Embryonic facial prominence (tissue), 1 donor: Measurements from ENCODE around the gene PGAM2.

Source experiments
- DNase-seq: peaks from one replicate; pipeline ENCODE4 v3.0.0-alpha.2; 2016; ENCODE audit errors: extremely low spot score

PGAM2 gene

DNA sequence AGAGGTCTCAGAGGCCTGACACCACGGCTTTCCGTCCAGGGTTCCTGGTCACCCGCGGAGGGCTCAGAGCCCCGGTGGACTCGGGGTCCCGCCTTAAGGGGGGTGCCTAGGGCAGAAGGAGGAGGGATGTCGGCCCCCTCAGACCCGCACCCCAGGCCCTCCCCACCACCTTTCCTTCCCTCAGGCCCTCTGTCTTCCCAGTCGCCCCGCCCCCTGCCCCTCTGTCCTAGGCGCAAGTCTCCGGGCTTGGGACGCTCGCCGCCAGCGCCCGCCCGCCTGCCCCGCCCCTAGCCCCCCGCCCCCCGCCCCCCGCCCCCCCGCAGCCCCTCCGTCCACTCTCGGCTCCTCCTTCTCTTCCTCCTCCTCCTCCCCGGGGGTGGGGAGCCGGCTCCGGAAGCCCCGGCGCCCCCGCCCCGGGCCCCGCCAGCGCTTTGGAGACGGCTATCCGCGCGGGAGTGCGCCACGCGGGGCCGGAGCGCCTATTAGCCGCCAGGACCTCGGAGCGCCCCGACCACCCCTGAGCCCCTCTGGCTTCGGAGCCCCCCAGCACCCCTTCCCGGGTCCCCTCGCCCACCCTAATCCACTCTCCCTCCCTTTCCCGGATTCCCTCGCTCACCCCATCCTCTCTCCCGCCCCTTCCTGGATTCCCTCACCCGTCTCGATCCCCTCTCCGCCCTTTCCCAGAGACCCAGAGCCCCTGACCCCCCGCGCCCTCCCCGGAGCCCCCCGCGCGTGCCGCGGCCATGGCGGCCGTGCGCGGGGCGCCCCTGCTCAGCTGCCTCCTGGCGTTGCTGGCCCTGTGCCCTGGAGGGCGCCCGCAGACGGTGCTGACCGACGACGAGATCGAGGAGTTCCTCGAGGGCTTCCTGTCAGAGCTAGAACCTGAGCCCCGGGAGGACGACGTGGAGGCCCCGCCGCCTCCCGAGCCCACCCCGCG, 38.8 kb upstream of the PGAM2 start, which contains the start of gene AEBP1:
Gene AEBP1 (plus strand): TSS at position 423 of the 937 bp plus-strand sequence. CDS start 321 bp downstream, at position 744.
- DNase-seq, result no peak

DNA sequence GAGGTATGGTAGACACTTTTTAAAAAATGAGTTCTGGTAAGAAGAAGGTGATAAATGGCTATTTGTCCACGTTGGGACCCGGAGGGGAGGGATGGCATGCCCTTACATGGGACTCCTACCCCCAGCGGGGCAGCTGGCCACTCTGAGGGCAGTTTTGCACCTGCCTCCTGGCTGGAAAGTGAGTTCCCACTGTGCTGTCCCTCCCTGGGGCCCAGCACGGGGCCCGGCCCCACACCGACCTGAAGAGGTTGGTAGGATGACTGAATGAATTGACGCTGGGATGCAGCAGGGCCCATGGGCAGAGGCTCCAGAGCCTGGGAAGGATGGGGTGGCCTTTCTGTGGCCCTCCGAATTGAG, 38.2 kb upstream of the PGAM2 start:
- DNase-seq, result no peak

DNA sequence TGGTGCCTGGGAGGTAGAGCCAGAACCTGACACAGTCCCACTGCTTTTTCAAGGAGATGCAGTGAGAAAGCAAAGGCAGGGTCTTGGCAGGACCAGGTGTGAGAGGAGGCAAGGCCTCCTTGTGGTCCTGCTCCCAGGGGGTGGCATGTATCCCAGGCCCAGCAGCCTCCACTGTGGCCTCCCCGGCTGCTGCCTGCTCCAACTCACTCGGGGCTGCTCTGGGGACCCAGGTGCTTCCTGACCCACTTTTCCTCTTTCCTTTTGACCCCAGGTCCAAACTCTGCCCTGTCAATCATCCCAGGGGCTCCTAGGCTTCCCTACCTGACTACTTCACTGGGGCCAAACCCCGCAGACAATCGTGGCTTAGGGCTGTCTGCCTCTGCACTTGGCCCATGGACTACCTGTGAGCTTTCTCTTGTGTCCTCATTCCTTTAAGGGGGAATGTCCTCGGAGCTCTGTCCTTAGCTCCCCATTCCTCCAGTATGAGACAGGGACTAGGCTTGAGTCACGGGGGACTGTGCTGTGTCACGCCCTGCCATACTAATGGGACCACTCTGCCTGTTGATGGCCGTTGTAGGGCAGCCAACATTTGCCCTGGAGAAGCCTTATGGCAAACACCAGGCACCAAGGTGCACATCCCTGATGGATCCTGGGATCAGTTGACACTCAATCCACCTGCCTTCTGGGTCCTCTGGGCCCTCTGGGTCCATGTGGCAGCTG, 37.6 kb upstream of the PGAM2 start:
- no peak for DNase-seq

- no peak for DNase-seq
Observed at GRCh38 chr7:44101966-44102845, 36.8 kb upstream of the PGAM2 start.

- DNase-seq, result no peak
Observed at GRCh38 chr7:44101303-44101965, 36.1 kb upstream of the PGAM2 start.

- DNase-seq, result no peak
Observed at GRCh38 chr7:44100458-44101302, 35.3 kb upstream of the PGAM2 start.

GRCh38 chr7:44099669-44100068, 34.3 kb upstream of the PGAM2 start:
- DNase-seq, result no peak

GRCh38 chr7:44098092-44099068, 33.0 kb upstream of the PGAM2 start:
- no peak for DNase-seq

GRCh38 chr7:44097064-44097932, 31.9 kb upstream of the PGAM2 start:
- DNase-seq, result no peak

DNA sequence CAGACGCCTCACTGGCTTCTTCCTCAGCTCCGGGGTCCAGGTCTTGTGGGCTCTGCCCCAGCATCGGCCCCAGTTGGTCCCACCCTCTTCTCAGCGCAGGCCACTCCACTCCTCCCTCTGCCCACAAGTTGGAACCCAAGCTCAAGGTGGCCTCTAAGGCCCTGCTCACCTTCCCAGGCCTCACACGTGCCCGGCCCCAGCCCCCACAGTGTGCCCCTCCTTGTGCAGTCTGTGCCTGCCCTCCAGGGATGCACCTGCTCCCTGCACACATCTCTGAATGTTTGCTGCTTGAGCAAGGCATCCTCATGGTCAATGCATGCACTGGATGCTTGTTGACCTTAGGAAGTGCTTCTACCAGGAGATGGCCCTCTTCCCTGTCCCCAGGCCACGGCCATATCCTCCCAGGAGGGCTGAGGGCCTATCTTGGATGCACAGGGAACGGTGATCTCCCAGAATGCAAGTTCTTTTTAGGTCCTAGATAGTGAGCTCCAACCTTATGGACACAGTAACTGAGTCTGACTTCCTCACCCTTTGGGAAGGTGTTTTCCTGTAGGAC, 31.0 kb upstream of the PGAM2 start:
- no peak for DNase-seq

DNA sequence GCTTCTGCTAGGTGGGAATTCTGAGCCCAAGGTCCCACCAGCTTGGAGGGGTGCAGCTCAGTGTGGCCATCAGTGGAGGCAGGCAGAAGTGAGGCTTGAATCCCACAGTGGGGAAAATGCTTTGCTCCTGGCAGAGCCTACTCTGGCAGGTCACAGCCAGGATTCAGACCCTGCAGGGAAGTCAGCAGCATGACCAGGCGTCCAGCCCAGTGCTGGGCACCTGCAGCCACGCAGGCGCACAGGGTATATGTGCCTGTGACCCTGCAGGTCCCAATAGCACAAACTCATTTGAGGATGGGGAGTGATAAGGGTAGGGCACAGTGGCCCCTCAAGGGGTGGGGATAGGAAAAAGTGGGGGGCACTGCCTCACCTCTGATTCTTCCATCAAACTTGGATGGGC, 30.4 kb upstream of the PGAM2 start:
- no peak for DNase-seq

GRCh38 chr7:44094883-44095592, 29.7 kb upstream of the PGAM2 start:
- DNase-seq, result no peak

DNA sequence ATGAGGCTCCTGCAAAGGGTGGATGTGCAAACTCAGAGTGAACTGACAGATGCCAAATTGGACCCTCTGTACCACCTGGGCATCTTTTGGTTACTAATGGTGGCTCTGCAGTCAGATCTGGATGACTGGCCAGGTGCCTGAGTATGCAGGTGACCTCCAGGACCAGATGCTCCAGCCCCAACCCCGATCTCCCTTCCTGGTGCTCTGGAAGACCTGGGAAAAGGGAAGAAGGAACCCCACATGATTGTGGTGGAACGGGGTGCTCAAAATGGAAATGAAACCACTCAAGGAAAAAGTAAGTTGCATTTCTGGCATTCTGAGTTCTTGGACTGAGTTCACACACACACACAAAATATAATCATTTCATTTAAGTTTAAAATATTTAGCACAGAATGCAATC, 29.0 kb upstream of the PGAM2 start:
- DNase-seq, result no peak

- DNase-seq, result no peak
Observed at GRCh38 chr7:44093102-44093641, 27.8 kb upstream of the PGAM2 start.

DNA sequence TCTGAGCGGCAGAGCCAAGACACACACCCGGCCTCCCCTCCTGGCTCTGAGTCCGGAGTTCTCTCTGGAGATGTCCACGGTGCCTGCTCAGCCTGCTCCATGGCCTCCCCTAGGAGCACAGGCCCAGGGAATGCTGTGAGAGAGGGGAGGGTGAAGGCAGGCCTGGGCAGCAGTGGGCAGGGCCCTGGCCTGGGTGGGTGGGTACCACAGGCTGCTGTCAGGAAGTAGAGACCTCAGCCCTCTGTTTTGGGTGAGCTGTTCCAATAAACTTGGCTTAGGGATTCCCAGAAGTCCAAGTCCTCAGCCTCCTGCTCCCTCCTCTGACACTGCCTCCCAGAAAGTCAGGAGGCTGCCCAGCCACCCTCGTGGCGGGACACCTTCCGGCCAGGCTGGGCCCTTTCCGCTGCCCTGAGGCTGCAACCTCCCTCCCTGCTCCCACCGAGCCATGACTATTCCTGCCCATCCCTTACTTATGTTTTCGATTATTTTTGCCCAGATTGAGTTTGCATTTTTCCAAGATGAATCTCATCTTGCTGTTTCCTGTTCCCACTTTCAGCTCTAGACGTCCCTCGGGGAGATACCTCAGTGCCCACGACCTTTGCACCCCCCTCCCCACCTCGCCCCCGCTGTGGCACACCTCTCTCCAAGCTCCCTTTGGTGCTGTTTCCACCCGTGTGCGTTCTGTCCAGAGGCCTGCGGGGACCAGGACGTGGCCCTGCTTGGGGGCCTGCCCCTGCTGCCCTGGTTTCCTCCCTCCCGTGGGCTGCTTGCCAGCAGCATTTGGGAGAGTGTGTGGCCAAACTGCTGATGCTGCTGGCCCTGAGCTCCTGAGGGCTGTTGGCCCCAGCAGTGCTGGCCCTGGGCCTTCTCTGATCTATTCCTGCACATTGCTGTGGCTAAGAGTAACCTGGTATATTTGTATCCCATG, 22.8 kb upstream of the PGAM2 start:
- no peak for DNase-seq

- no peak for DNase-seq
Observed at GRCh38 chr7:44086627-44087026, 21.3 kb upstream of the PGAM2 start.
